ENCODE results near the gene NTNG1.

NTNG1 gene

GRCh38 chr1:107415241-107415640 lies 274.4 kb downstream of the NTNG1 start:
- no peak for DNase-seq

GRCh38 chr1:107419003-107419402 lies 278.2 kb downstream of the NTNG1 start:
- no peak for DNase-seq

- DNase-seq = no peak
Observed at GRCh38 chr1:107422901-107423300, 282.1 kb downstream of the NTNG1 start.

- peak; percentile 63 for DNase-seq
Observed at GRCh38 chr1:107430540-107431228, 289.8 kb downstream of the NTNG1 start.

DNA sequence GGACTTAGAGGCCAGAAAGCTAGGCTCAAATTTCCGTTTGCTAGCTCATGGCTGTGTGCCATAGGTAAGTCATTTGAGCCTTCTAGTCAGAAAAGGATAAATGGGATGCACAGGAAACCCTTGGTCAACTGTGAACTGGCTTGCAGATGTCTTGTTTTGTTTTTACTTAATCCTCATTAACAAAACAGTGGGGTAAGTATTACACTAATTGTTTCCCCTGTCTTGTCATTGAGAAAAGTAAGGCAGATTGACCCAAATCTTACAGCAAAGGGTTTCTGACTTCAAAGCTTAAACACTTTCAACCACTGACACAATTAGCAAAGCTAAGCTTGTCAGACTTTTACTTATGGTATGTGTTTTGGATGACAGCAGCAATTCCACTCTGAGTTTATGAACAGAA lies 291.3 kb downstream of the NTNG1 start:
- DNase-seq = peak; percentile 64

- DNase-seq = no peak
Observed at GRCh38 chr1:107433068-107433467, 292.2 kb downstream of the NTNG1 start.

- DNase-seq = peak; percentile 3
Observed at GRCh38 chr1:107433635-107434360, 293.0 kb downstream of the NTNG1 start.

DNA sequence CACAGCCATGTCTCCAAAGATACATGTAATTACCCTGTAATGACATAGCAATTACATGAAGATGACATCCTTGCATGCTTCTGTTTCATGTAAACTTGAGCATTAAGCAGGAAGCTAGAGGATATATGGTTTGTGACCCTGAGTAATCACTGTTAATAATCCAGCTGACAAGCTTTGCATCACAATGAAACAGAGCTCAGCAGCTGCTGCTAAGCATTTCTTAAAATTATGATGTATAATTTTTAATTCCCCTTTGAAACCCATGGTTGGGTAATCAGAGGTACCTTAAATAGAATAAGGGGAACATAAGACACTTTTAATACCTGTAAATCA lies 293.5 kb downstream of the NTNG1 start:
- peak; percentile 64 for DNase-seq

DNA sequence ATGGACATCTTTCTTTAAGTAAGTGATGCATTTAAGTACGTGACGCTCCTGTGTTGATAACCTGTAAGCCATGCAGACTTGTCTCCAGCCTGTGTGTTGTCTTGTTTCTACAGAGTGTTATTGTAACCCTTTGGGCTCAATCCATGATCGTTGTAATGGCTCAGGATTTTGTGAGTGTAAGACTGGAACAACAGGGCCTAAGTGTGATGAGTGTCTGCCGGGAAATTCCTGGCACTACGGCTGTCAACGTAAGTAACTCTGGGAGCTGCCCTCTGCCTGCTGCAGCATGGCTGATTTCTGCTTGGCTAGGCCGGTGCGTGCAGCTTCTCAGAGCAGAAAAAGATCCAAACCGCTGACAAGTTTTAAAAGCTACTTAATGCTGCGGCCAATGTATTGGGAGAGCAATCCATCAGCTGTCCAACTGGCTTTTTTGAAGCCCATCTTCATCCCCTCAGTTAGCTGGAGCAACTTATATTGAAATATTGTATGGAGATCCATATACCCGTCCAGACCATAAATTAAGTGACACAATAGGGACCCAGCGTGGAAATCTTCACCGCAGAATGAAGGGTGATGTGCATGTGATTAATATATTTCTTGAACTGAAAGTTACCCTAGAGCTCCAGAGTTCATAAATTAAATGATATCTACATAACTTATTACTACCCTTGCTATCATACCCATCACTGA lies 295.9 kb downstream of the NTNG1 start:
- DNase-seq = no peak

DNA sequence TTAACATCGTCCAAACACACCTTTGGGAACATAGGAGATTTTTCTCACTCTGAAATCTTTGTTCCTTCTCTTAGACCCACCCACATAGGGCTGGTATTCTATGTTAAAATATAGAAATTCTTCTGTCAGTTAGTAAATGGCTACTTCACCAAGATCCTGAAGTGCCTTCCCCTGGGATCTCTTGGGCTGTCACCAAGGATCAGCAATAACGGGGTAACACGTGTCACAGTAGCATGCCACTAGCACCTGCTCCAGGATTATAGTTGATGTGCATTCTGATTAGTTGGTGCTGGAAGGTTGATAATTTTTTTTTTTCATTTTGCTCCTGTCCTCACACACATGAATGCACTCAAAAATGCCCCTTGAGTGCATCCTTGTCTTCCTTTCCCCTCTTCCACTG lies 298.7 kb downstream of the NTNG1 start:
- no peak for DNase-seq

DNA sequence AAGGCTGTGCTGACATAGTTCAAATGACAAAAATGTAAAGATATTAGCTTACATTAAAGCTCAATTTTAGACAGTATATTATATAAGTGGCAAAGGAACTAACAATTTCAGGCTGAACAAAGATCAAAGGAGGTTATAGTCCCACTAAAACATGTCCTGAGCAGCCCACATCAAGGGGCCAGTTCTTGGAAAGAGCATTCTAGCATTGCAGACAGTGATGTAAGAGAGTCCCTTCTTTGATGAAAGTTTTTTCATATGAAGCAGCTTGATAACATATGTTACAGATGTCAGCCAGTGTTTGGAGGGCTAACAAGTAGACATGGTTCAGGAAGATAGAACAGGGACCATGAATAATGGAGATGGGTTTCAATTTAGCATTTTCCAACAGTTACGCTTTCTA lies 301.7 kb downstream of the NTNG1 start:
- no peak for DNase-seq

DNA sequence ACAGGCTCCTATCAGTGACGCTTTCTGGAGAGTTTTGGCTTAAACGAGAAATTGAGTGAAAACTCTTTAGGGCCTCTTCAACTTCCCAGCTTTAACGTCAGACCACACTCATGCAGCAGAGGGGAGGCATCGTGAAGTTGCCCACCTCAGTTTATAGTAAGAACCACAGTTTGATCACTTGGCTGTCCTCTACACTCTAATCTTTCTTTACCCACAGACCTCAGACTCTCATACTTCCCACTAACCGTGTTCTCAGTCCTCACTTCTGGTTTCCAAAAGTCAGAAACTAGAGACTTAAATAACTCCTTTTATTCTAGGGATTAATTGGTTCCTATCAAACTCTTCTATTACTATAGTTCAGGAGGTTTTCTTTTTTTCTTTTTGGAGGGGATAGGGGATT lies 302.2 kb downstream of the NTNG1 start:
- no peak for DNase-seq

- DNase-seq = peak; percentile 45
Observed at GRCh38 chr1:107443860-107444259, 303.0 kb downstream of the NTNG1 start.

DNA sequence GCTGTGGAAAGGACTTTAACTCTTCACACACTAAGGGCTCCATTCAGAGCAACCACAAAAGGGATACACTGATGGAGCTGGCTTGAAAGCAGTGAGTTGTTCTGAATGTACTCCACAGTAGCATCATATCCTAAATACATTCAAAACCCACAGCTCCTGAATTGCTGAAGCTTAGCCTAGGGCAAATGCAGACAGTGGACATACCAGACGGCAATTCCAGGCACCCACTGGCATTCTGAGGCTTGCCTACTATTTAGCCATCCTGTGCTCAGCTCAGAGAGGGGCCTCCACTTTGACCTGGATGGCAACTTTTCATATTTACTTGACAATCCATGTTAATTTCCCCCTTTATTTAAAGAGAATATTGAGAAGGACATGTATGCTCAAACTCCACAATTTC lies 303.5 kb downstream of the NTNG1 start:
- no peak for DNase-seq

- peak; percentile 11 for DNase-seq
Observed at GRCh38 chr1:107449326-107449725, 308.5 kb downstream of the NTNG1 start.

DNA sequence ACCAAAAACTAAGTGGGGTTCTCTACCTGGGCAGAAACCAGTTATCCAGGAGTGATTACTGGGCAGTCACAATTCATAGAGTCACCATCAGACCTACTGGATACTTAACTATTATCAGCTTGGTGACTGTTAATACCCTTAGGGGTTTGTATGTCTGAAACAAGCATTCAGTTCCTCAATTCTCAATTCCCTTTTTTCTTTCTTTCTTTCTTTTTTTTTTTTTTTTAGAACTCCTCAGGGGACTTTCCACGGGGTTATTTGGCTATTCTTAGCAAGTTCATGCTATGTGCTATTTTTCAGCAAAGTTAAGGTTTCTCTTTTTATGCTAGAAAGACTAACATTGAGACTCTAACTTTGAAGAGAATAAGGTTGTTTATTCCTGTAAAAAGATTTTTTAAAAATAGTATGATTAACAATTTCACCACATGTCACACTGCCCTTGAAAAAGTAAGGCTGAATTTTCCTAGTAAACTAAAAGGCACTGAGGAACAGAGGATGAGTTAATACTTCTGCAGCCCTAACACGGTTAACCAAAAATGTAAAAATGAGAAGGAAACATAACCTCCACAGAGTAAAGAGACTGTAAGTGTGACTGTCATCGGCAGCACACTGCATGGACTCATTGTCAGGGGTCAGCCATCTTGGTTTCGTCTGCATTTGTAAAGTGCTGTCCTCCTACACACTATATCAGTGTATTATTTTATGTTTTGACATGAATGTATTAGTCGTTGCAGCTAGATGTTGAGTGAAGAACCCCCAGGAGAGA lies 310.2 kb downstream of the NTNG1 start:
- DNase-seq = no peak

DNA sequence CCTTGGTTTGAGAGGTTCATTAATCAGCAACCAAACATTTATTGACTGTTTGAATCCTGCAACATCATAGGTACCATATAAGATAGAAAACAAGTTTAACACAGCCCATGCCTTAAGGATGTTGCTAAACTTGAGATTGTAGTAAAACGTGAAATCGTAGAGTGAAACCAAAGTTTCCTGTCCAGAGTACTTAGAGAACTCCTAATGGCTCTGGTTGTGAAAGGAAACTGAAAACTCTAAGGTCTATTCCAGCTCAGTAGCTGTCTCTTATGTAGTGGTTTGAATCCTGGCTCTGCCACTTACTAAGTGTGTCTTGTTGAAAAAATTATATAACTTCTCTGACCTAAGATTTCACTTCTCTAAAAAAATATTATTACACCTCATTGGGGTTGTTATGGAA lies 310.9 kb downstream of the NTNG1 start:
- DNase-seq = no peak

DNA sequence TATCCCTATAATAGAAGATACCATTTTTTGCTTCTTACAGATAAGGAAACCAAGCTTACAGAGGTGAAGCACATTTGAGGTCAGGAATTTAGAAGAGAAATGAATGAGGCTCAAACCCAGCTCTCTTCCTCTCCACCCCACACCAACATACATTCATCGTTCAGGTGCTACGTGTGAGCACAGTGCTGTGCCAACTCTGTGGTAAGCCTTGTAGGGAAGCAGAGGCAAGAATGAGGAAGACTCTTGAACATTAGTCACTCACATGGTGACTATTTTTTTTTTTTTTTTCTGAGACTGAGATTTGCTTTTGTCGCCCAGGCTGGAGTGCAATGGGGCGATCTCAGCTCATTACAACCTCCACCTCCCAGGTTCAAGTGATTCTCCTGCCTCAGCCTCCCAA lies 314.0 kb downstream of the NTNG1 start:
- no peak for DNase-seq

- DNase-seq = peak; percentile 47
Observed at GRCh38 chr1:107457989-107458388, 317.1 kb downstream of the NTNG1 start.

DNA sequence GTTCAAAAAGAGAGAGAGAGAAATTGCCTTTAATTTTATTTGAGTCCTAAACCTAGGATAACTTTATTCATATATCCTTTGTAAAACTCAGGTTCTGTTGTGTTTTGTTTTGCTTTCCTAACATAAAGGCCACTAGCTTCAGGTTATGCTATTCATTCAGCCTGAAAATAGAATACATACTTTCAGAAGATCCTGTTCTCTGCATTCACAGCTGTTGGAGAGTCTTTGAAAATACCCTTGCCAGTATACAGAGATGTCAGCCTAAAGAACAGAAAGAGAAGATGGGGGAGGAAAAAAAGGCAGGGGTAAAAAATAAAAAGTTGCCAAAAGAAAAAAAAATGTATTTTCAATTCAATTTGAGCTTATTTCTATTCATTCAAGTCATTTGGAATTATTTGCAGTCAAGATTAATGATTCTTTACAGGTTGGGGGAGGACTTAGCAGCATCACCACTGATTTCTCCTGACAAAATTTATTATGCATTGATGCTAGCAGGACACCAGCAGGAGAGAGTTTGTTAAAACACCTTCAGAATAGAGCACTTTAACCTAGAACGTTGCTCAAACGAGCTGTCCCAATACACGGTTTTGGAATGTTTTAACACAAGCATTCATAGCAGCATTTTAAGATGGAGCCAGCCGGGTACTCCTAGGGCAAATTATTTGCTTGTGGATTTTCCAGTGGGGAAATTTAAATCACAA lies 318.5 kb downstream of the NTNG1 start:
- peak; percentile 31 for DNase-seq

- DNase-seq = no peak
Observed at GRCh38 chr1:107460035-107460434, 319.2 kb downstream of the NTNG1 start.

- no peak for DNase-seq
Observed at GRCh38 chr1:107464827-107465226, 324.0 kb downstream of the NTNG1 start.

- no peak for DNase-seq
Observed at GRCh38 chr1:107467286-107467685, 326.4 kb downstream of the NTNG1 start.

Measured in NCI-H69 (cell line).